Heart left ventricle (tissue), 16 donors: ENCODE measurements around the gene SFT2D2. TPM values are rescaled to one million over a fixed set of nuclear protein-coding genes. Genes with fewer than 3 reads are reported as not detected.

Experiments
- ATAC-seq, 4 donors: fragments of 200-7000 bp; cut with Tn5 transposase; one replicate each; pipeline ENCODE4 v1.9.1; 2020 to 2022; ENCODE audit warnings: moderate library complexity in 4 of 4, mild to moderate bottlenecking in 3 of 4, moderate number of reproducible peaks in 1 of 4
- DNase-seq, 5 donors: peaks; one replicate each; pipeline ENCODE4 v3.0.0-alpha.2; 2020
- H3K27ac ChIP-seq, 12 donors: fragments of 200-600 bp; sonication (generic) in 4 of 12; one replicate each; pipeline versions ENCODE4 v1.5.0 to v1.8.0; 2016 to 2022; ENCODE audit warnings: mild to moderate bottlenecking in 2 of 12
- H3K27me3 ChIP-seq, 9 donors: fragments of 200-600 bp; sonication (generic) in 2 of 9; one replicate each; pipeline versions ENCODE4 v1.5.1 to v1.8.0; 2016 to 2022; ENCODE audit warnings: mild to moderate bottlenecking in 3 of 9
- H3K36me3 ChIP-seq, 9 donors: fragments of 200-600 bp; sonication (generic) in 2 of 9; one replicate each; pipeline versions ENCODE4 v1.5.0 to v1.8.0; 2018 to 2022; ENCODE audit warnings: mild to moderate bottlenecking in 2 of 9
- H3K4me1 ChIP-seq, 12 donors: fragments of 200-600 bp; sonication (generic) in 4 of 12; one replicate each; pipeline versions ENCODE4 v1.5.0 to v1.8.0; 2016 to 2022; ENCODE audit warnings: mild to moderate bottlenecking in 3 of 12
- H3K4me3 ChIP-seq, 12 donors: fragments of 200-600 bp; sonication (generic) in 4 of 12; one replicate each; pipeline versions ENCODE4 v1.5.0 to v1.8.0; 2017 to 2022; ENCODE audit warnings: mild to moderate bottlenecking in 9 of 12, moderate library complexity in 4 of 12
- H3K9me3 ChIP-seq, 12 donors: fragments of 200-600 bp; sonication (generic) in 4 of 12; one replicate each; pipeline versions ENCODE4 v1.5.0 to v1.8.0; 2016 to 2022; ENCODE audit warnings: mild to moderate bottlenecking in 1 of 12
- CTCF ChIP-seq, 12 donors: fragments of 200-600 bp; sonication (generic) in 4 of 12; IDR thresholded peaks; one replicate each; pipeline versions ENCODE4 v1.5.0 to v1.8.0; 2018 to 2022; ENCODE audit warnings: antibody characterized with exemption in 12 of 12, mild to moderate bottlenecking in 5 of 12
- POLR2A ChIP-seq, 2 donors: fragments of 450-650 bp; IDR thresholded peaks; one replicate each; pipeline ENCODE4 v1.6.1; 2017; ENCODE audit warnings: antibody characterized with exemption in 2 of 2, mild to moderate bottlenecking in 2 of 2, moderate library complexity in 2 of 2
- WGBS, 4 donors: extraction: QIAGEN DNeasy Blood & Tissue Kit in 2 of 4; methylation state at CpG; one replicate each; pipeline versions ENCODE4 v1.1.5 to v1.1.7; 2013 to 2018; 5-methylcytosine and 5-hydroxymethylcytosine counted together
- intact Hi-C, 10 donors: fragments of 100-400 bp; cut with DNase I; formaldehyde crosslinking; loops; one replicate each; pipeline versions ENCODE4 v1.11.1 to v1.14.2; 2022
- polyA plus RNA-seq, 2 donors: library from polyadenylated mRNA; stranded (reverse); fragments of 200-250 nt; gene quantifications; one replicate each; pipeline ENCODE4 v1.2.3, GENCODE V29; 2013
- total RNA-seq, 9 donors: library from RNA; depleted of rRNA in 2 of 9; stranded (reverse); fragments of >200 nt in 2 of 9; fragmentation: NEBNext Ultra II Directional in 3 of 9; extraction: Animal tissue kit (Norgen Biotek cat#: 25700) in 3 of 9; gene quantifications; one replicate each; pipeline versions ENCODE4 v1.1.0 to v1.2.4, GENCODE V29; 2016 to 2023
- donor health status: ischemic (EF 13 %, LVEDD 7.1; RV severe dilation, severe dysfunction).
- donor health status: healthy with polysubstance abuse.
- donor health status: DM: no; HTN: yes; CAD: no.
- donor health status: DM: no; HTN: no; CAD: no.
- donor health status: ischemic (EF 25% LVEDD 6.9; RV normal size, moderate dysfunction).
- donor health status: ischemic (EF 25% LVEDD 5.7; RV mildly dilated, moderate dysfunction).
- donor health status: healthy.
- donor health status: DM: yes; HTN: yes; CAD: no.
- donor health status: ischemic (EF 35%, LVEDD 5.7; RV mildly dilated, moderate dysfunction).
- donor health status: nonischemic (EF 11% LVEDD 7.7; RV severe dilation, severe dysfunction).
- donor health status: DM: yes; HTN: yes; CAD: no.
- donor health status: PGD.
- donor health status: ischemic (EF 29% LVEDD 5.4; RV normal size, mild dysfunction).
- donor health status: nonischemic (EF 23%, LVEDD 6.1; RV moderate dilation, normal function).

The SFT2D2 gene
- total and polyA plus RNA-seq, 11 donors = 2.7 to 48.7 (median 14.7) TPM

- TF ChIP-seq POLR2A (IDR thresholded peaks at IDR 0.05) = no peak
- intact Hi-C loops = no loop called here
- no peaks in the 10 kb centered on the region for H3K36me3 ChIP-seq
- DNase-seq (no peak), ATAC-seq (no peak)
- H3K4me1 ChIP-seq = peaks cover 0 to 34% (median 12%) of the 10 kb centered on the region in 12 donors
- H3K27me3 ChIP-seq = no peaks in the 10 kb centered on the region
- no peak overlapping the region for H3K27ac ChIP-seq
- H3K9me3 ChIP-seq = peaks cover 0 to 5% (median 0%) of the 10 kb centered on the region in 12 donors
- no peak overlapping the region for H3K4me3 ChIP-seq
Measured at GRCh38 chr1:168223261-168223660, 2.5 kb upstream of the SFT2D2 start.

- Histone ChIP-seq H3K4me1 (peaks cover 0 to 41% (median 18%) of the 10 kb centered on the region in 12 donors), H3K27me3 (no peaks in the 10 kb centered on the region), H3K27ac (no peak overlapping the region), H3K4me3 (no peak overlapping the region), H3K9me3 (peaks cover 0 to 5% (median 0%) of the 10 kb centered on the region in 12 donors), H3K36me3 (no peaks in the 10 kb centered on the region)
- ATAC-seq (no peak), DNase-seq (no peak)
- TF ChIP-seq POLR2A (IDR thresholded peaks at IDR 0.05) (no peak), CTCF (IDR thresholded peaks at IDR 0.05) (no peak)
- intact Hi-C loops = no loop called here
Measured at GRCh38 chr1:168223681-168224540, 1.9 kb upstream of the SFT2D2 start.

GRCh38 chr1:168224991-168225390 lies 813 bp upstream of the SFT2D2 start:
- WGBS, 4 donors = 82 to 99% (median 95%) methylated on average over 3 of the region's 3 CpGs
- ATAC-seq (no peak), DNase-seq (no peak)
- H3K27me3 ChIP-seq = no peaks in the 10 kb centered on the region
- H3K9me3 ChIP-seq = peaks cover 0 to 5% (median 0%) of the 10 kb centered on the region in 12 donors
- H3K27ac ChIP-seq = peak overlapping the region in 2 of 12 donors; percentile 74 to 96
- intact Hi-C loops = loop anchor here in 4 of 10 donors (5.0 kb wide), 1 partner anchor 48 kb away; the partner anchor contains the start of gene TIPRL (in 4 of the 4)
- peaks cover 0 to 5% (median 0%) of the 10 kb centered on the region in 9 donors for H3K36me3 ChIP-seq
- TF ChIP-seq POLR2A (IDR thresholded peaks at IDR 0.05) = no peak
- TF ChIP-seq CTCF (IDR thresholded peaks at IDR 0.05) = no peak
- peak overlapping the region in 9 of 12 donors; percentile 66 to 99 (median 77) for H3K4me3 ChIP-seq
- peaks cover 0 to 52% (median 23%) of the 10 kb centered on the region in 12 donors for H3K4me1 ChIP-seq

GRCh38 chr1:168227620-168228019 lies 1.8 kb downstream of the SFT2D2 start:
- no peak for TF ChIP-seq POLR2A (IDR thresholded peaks at IDR 0.05)
- no peak for TF ChIP-seq CTCF (IDR thresholded peaks at IDR 0.05)
- peaks cover 0 to 59% (median 28%) of the 10 kb centered on the region in 12 donors for H3K4me1 ChIP-seq
- DNase-seq = no peak

More at GRCh38 chr1:168227620-168228019, 1.8 kb downstream of the SFT2D2 start:
- peak overlapping the region in 7 of 12 donors; percentile 10 to 96 (median 81) for H3K27ac ChIP-seq
- no peaks in the 10 kb centered on the region for H3K27me3 ChIP-seq
- peaks cover 0 to 29% (median 17%) of the 10 kb centered on the region in 9 donors for H3K36me3 ChIP-seq
- ATAC-seq = no peak
- 47 to 56% (median 53%) methylated on average over 7 of the region's 7 CpGs for WGBS, 4 donors
- intact Hi-C loops = loop anchor here in 4 of 10 donors (5.0 kb wide), 1 partner anchor 50 kb away; the partner anchor contains the start of gene TIPRL (in 4 of the 4)
- peak overlapping the region in 7 of 12 donors; percentile 2 to 99 (median 77) for H3K4me3 ChIP-seq
- H3K9me3 ChIP-seq = peaks cover 0 to 5% (median 0%) of the 10 kb centered on the region in 12 donors
